ENCODE measurements around the gene DPRX.
"Not testable (repeated sequence)": the region's sequence is repeated elsewhere in the genome, so short reads cannot be mapped to it uniquely, and the experiment has no call there.

DPRX gene

DNA sequence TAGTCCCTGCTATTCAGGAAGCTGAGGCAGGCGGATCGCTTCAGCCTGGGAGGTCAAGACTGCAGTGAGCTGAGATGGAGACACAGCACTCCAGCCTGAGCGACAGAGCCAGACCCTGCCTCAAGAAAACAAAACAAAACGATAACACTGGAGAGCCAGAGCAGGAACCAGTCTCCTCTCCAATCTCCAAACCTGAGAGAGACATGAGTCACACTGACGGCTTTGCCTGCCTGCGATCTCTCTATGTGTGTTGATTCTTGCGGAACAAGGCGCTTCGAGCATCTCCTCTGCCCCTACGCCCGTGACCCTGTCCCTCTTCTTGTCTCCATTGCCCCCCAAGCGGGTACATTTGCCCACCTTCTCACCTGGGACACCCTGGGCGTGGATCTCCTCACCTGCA is 15.6 kb downstream of the DPRX start:
- no peak for DNase-seq

DNA sequence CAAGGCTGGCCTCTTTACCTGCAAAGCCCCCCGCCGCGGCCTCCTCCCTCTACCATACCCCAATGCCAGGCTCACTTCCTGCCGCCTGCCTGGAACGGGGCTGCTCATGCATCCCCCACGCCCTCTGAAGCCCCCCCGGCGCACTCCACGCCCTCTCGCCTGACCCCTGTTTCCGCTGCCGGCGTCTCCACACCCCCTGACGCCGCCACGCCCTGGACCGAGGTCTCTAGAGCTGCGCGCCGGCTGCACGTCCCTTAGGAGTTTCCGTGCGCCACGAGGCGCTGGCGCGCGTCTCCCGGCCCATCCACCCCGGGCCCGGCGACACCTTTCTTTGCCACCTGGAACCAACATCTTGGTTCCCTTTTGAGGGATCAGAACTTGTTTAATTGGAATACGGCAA is 16.0 kb downstream of the DPRX start:
- no peak for DNase-seq

DNA sequence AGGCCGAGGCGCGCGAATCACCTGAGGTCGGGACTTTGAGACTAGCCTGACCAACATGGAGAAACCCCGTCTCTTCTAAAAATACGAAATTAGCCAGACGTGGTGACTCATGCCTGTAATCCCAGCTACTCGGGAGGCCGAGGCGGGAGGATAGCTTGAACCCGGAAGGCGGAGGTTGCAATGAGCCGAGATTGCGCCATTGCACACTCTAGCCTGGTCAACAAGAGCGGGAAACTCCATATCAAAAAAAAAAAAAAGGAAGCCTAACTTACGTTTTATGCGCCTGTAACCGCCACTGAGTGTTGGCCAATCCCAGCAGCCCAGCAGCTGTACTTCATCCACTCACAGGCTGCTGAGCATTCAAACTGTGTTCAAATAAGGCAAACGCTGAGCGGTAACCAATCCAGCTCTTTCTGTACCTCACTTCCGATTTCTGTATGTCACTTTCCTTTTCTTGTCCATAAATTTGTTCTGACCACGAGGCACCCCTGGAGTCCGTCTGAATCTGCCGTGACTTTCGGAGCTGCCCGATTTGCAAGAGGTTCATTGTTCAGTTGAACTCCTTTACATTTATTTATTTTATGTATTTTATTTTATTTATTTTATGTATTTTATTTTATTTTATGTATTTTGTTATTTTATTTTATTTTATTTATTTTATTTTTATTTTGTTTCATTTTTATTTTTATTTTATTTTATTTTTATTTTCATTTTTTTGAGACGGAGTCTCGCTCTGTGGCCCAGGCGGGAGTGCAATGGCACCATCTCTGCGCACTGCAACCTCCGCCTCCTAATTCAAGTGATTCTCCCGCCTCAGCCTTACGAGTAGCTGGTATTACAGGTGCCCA is 18.2 kb downstream of the DPRX start:
- DNase-seq = no peak

GRCh38 chr19:53652476-53652875 is 20.7 kb downstream of the DPRX start:
- DNase-seq = no peak

GRCh38 chr19:53655042-53655665 is 23.4 kb downstream of the DPRX start:
- no peak for DNase-seq

DNA sequence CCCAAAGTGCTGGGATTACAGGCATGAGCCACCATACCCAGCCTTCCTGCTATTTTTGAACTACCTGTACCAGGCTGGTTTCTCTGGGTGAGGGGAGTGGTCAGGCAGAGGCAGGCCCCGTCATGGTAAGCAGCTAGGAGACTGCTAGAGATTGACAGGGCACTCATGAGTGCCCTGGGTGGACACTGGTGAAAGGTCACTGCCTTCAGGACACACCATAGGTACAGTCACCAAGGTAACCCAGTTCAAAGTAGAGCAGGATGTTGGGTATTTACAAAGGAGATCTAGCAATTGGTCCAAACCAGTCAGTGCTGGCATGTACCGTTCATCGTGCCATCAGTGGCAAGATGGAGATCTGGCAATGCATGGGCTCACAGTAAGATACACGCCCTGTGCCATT is 25.5 kb downstream of the DPRX start:
- DNase-seq = no peak

- DNase-seq = no peak
These were observed 26.0 kb downstream of the DPRX start for GRCh38 chr19:53657778-53658177.

DNA sequence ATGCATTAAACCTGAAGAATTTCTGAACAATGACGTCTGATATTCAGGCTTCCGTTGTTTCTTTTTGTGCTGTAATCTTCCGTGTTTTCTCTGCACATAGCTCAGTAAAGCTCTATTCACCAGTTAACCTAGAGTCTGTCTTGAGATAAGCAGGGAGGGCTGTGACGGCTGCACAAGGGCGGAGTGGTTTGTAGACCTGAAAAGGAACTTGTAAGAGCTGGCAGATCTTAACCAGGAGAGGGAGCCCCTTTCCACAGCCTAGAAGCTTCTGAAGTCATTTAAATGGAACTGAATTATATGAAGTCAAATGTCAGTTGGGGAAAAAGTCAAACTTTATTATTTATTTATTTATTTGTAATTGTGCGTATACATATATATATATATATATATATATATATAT is 27.5 kb downstream of the DPRX start:
- no peak for DNase-seq

DNA sequence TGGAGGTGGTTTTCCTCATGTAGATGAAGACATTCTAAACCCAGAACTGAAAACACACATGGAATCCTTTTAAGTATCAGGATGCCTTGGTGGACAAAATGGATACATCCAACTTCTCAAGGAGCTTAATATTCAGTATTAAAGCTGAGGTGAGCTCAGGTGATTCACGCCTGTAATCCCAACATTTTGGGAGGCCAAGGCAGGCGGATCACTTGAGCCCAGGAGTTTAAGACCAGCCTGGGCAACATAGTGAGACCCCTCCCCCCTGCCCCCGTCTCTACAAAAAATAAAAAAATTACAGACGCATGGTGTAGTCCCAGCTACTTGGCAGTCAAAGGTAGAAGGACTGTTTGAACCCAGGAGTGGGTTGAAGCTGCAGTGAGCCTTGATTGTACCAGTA is 28.8 kb downstream of the DPRX start:
- no peak for DNase-seq

- no peak for DNase-seq
These were observed 30.4 kb downstream of the DPRX start for GRCh38 chr19:53662209-53662608.

GRCh38 chr19:53664152-53664551 is 32.4 kb downstream of the DPRX start:
- DNase-seq = no peak

DNA sequence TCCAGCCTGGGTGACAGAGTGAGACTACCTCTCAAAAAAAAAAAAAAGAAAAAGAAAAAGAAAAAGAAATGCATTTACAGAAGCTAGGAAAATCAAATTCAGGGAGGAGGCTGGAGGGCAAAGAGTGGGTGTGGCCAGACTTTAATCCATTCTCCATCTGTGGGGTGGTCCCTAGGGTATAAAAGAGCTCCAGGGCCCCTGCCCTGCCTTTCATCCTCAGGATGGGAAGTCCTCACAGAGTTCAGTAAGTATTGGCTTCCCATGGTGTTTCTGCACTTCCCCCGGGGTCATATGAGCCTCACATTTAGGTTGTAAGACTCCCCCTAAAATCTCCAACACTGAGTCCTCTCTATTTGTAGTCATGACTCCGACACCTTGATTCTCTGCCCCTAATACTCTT is 33.0 kb downstream of the DPRX start:
- DNase-seq = no peak

DNA sequence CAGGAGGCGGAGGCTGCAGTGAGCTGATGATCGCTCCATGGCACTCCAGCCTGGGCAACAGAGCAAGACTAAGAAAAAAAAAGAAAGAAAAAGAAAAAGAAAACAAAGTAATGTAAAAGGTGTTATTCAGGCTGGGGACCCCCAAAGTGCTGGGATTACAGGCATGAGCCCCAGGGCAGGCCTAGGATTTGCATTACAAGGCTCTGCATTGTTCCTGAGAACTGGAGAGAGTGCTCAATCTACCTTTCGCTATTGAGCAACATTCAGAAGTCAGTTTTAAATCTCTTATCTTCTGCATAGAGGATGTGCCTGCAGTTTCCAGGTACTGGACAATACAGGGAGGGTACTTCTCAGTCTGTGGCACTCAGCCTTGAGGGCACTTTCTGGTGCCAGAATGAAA is 34.5 kb downstream of the DPRX start:
- DNase-seq = not testable (repeated sequence)

DNA sequence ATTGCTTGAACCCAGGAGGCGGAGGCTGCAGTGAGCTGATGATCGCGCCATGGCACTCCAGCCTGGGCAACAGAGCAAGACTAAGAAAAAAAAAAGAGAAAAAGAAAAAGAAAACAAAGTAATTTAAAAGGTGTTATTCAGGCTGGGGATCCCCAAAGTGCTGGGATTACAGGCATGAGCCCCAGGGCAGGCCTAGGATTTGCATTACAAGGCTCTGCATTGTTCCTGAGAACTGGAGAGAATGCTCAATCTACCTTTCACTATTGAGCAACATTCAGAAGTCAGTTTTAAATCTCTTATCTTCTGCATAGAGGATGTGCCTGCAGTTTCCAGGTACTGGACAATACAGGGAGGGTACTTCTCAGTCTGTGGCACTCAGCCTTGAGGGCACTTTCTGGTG is 37.0 kb downstream of the DPRX start:
- not testable (repeated sequence) for DNase-seq

GRCh38 chr19:53670345-53670744 is 38.5 kb downstream of the DPRX start:
- no peak for DNase-seq

DNA sequence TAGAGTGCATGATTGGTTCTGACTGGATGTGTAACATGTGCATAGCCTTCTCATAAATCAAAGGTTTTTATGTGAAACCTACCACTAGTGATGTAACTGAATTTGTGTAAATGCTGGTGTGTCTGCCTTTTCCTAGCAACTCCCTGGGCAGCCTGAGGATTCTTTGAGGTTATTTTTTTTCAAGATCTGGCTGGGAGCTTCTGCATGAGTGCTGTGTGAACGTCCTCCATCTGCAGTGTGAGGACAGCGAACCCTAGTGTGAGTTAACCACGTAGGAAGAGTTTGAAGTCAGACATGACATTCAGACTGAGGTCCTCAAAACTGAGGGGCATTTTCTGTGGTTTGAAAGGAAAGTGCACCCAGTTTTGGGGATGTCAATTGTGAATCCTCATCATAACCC is 39.9 kb downstream of the DPRX start:
- no peak for DNase-seq

All from activated gamma-delta T cell treated with Interleukin-2 at 50 U/mL for 16 hours (primary cell).